ENCODE results near the gene MINK1. TPM values are rescaled to one million over a fixed set of nuclear protein-coding genes. Genes with fewer than 3 reads are reported as not detected.
"Not testable (repeated sequence)": the region's sequence is repeated elsewhere in the genome, so short reads cannot be mapped to it uniquely, and the experiment has no call there.

The MINK1 gene
- total RNA-seq, 1 experiment from 2014 or later, result 48.3 TPM

GRCh38 chr17:4893272-4893671, 60.1 kb downstream of the MINK1 start:
- in situ Hi-C loops (cut with HindIII; ENCODE audit: low sequenced_read_pairs), result no loop called here
- no peak for DNase-seq (ENCODE audit: low spot score)

DNA sequence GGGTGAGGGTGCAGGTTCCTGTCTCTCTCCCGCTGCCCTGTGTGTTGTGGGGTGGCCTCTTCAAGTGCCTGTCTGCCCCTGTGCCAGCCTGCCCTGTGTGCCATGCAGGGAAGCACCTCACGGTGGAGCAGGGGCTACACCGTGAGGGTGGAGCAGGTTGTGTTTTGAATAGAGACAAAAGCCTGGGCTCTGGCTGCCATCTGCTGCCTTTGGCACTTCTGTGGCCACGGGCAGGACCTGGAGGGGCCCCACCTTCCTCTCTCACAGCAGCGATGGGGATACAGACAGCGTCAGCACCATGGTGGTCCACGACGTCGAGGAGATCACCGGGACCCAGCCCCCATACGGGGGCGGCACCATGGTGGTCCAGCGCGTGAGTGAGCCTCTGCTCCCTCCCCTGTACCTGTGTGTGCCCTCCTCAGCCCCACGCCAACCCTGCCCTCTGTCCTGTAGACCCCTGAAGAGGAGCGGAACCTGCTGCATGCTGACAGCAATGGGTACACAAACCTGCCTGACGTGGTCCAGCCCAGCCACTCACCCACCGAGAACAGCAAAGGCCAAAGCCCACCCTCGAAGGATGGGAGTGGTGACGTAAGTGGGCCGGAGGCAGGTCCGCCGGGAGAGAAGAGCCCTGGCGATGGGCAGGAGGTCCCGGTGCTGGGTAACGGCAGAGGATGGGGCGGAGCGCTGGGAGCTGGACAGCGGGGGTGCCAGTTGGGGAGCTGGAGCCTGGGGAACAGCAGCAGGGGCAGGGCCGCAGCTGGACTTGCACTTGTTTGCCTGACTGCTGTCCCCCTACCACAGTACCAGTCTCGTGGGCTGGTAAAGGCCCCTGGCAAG, 60.8 kb downstream of the MINK1 start:
- no peak for DNase-seq (ENCODE audit: low spot score)
- in situ Hi-C loops (cut with HindIII; ENCODE audit: low sequenced_read_pairs), result no loop called here

DNA sequence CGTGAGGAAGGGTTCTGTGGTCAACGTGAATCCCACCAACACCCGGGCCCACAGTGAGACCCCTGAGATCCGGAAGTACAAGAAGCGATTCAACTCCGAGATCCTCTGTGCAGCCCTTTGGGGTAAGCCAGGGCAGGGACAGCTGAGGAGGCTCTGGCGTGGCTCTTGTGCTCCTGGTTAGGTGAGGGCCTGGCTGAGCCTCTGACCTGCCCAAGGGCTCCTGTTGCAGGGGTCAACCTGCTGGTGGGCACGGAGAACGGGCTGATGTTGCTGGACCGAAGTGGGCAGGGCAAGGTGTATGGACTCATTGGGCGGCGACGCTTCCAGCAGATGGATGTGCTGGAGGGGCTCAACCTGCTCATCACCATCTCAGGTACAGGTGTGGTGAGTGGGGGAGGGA, 62.0 kb downstream of the MINK1 start:
- no peak for DNase-seq (ENCODE audit: low spot score)
- in situ Hi-C loops (cut with HindIII; ENCODE audit: low sequenced_read_pairs), result no loop called here

- no peak for DNase-seq (ENCODE audit: low spot score)
- in situ Hi-C loops (cut with HindIII; ENCODE audit: low sequenced_read_pairs), result no loop called here
Measured at GRCh38 chr17:4895657-4896331, 62.7 kb downstream of the MINK1 start.

GRCh38 chr17:4896332-4897197, 63.4 kb downstream of the MINK1 start:
- in situ Hi-C loops (cut with HindIII; ENCODE audit: low sequenced_read_pairs), result no loop called here
- DNase-seq (ENCODE audit: low spot score), result no peak

GRCh38 chr17:4897198-4897687, 64.1 kb downstream of the MINK1 start:
- in situ Hi-C loops (cut with HindIII; ENCODE audit: low sequenced_read_pairs), result no loop called here
- no peak for DNase-seq (ENCODE audit: low spot score)

GRCh38 chr17:4897785-4898184, 64.6 kb downstream of the MINK1 start:
- DNase-seq (ENCODE audit: low spot score), result no peak
- in situ Hi-C loops (cut with HindIII; ENCODE audit: low sequenced_read_pairs), result no loop called here

DNA sequence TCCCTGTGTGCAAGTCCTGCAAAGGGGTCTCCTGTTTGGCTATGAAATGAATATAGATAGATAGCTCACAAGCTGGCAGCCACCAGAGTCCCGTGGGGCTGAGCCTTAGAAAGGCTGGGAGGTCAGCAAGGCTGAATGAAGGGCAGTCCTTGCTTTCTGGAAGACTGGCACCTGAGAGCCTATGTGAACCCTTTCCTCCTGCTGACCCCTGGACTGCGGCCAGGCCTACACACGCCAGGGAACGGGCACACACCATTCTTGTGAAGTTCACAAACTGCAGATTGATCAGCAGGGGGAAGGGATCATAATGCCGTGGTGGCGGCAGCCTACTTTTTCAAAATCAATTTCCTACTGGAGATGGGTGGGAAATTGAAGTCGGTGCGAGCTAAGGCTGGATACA, 65.2 kb downstream of the MINK1 start:
- in situ Hi-C loops (cut with HindIII; ENCODE audit: low sequenced_read_pairs), result no loop called here

GRCh38 chr17:4898927-4899326, 65.8 kb downstream of the MINK1 start:
- no peak for DNase-seq (ENCODE audit: low spot score)
- in situ Hi-C loops (cut with HindIII; ENCODE audit: low sequenced_read_pairs), result no loop called here

More for the DNA sequence above, 65.2 kb downstream of the MINK1 start:
- DNase-seq (ENCODE audit: low spot score), result no peak

DNA sequence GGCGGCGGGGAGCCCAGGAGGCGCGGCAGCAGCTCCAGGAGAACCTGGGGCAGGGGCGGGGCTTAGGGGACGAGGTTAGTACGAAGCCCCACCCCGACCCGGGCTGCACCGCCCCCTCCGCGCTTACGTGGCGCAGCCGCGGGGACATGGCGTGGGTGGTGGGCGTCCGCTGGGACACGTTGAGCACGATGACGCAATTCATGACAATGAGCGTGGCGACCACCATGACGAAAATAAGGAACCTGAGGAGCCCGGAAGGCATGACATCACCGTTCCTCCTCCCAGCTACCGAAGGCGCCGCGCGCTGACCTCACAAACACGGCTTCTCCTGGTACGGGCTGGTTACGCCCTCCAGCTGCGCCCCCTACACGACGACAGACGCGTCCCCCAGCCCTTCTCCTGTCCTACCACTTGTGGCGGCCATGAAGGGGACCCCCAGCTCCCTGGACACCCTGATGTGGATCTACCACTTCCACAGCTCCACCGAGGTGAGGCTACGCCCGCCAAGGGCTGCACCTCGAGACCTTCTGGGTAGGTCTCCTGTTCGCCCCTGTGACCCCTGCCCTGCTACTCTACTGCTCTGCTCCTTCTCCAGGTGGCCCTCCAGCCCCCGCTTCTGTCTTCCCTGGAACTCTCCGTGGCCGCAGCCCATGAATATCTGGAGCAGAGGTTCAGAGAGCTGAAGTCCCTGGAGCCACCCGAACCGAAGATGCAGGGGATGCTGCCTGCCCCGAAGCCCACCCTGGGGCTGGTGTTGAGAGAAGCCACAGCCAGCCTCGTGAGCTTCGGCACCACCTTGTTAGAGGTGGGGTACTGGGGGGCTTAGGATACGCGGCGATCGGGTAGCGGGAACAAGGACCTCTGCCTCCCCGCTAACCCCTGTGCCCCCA, 66.4 kb downstream of the MINK1 start, which contains the start of gene C17orf107:
C17orf107 (plus strand) TSS at position 196 of the 890 bp plus-strand sequence; CDS start at position 423, 227 bp downstream.
- DNase-seq (ENCODE audit: low spot score), result peak; percentile 74
- in situ Hi-C loops (cut with HindIII; ENCODE audit: low sequenced_read_pairs), result no loop called here

- peak; percentile 17 for DNase-seq (ENCODE audit: low spot score)
- in situ Hi-C loops (cut with HindIII; ENCODE audit: low sequenced_read_pairs), result no loop called here
Measured at GRCh38 chr17:4900231-4901107, 67.3 kb downstream of the MINK1 start.

- no peak for DNase-seq (ENCODE audit: low spot score)
- in situ Hi-C loops (cut with HindIII; ENCODE audit: low sequenced_read_pairs), result no loop called here
Measured at GRCh38 chr17:4901108-4901647, 68.0 kb downstream of the MINK1 start.

- peak; percentile 19 for DNase-seq (ENCODE audit: low spot score)
- in situ Hi-C loops (cut with HindIII; ENCODE audit: low sequenced_read_pairs), result no loop called here
Measured at GRCh38 chr17:4901648-4902344, 68.7 kb downstream of the MINK1 start.

DNA sequence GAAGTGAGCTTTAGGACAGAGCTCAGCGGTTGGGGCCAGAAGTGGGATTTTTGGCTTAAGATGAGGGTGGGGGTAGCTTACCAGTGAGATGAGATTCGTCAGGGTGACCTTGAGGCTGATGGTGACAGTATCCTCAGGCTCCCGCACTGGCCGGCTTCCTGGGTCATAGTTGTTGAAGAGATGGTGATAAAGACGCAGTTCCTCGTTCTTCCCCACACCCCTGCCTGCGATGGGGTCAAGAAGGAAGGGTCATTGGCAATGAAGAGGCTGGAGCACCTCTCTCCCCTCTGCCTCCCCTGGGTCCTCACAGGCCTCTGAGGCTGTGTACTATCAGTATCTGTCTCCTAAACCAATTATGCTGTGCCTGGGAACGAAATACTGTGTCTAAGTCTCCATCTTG, 69.4 kb downstream of the MINK1 start:
- no peak for DNase-seq (ENCODE audit: low spot score)

GRCh38 chr17:4903051-4903818, 70.1 kb downstream of the MINK1 start, which contains the start of gene CHRNE:
TSS of gene CHRNE (minus strand) at chr17:4903098. CDS start at chr17:4903063, 35 bp downstream.
- in situ Hi-C loops (cut with HindIII; ENCODE audit: low sequenced_read_pairs), result no loop called here

More for the DNA sequence above, 69.4 kb downstream of the MINK1 start:
- in situ Hi-C loops (cut with HindIII; ENCODE audit: low sequenced_read_pairs), result no loop called here

DNA sequence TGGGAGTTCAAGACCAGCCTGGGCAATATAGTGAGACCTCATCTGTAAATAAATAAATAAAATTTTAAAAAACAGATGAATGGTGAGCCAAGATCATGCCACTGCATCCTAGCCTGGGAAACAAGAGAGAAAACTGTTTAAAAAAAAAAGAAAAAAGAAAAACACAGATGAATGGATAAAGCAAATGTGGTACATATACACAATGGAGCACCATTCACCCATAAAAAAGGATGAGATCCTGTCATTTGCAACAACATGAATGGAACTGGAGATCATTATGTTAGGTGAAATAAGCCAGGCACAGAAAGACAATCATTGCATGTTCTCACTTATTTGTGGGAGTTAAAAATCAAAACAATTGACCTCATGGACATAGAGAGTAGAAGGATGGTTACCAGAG, 73.5 kb downstream of the MINK1 start:
- in situ Hi-C loops (cut with HindIII; ENCODE audit: low sequenced_read_pairs); DNase-seq (ENCODE audit: low spot score): not testable (repeated sequence)

More at GRCh38 chr17:4903051-4903818, 70.1 kb downstream of the MINK1 start, which contains the start of gene CHRNE:
- DNase-seq (ENCODE audit: low spot score), result peak; percentile 90

Measured in G401 (cell line).